ENCODE measurements around the gene JAG2. TPM values are rescaled to one million over a fixed set of nuclear protein-coding genes. Genes with fewer than 3 reads are reported as not detected.

JAG2 gene
- total and polyA plus RNA-seq, 11 donors = 19.1 to 62.4 (median 25.9) TPM

GRCh38 chr14:105131241-105131640 lies 37.3 kb downstream of the JAG2 start:
- TF ChIP-seq POLR2A (IDR thresholded peaks at IDR 0.05) = no peak
- TF ChIP-seq, protein P1, sequence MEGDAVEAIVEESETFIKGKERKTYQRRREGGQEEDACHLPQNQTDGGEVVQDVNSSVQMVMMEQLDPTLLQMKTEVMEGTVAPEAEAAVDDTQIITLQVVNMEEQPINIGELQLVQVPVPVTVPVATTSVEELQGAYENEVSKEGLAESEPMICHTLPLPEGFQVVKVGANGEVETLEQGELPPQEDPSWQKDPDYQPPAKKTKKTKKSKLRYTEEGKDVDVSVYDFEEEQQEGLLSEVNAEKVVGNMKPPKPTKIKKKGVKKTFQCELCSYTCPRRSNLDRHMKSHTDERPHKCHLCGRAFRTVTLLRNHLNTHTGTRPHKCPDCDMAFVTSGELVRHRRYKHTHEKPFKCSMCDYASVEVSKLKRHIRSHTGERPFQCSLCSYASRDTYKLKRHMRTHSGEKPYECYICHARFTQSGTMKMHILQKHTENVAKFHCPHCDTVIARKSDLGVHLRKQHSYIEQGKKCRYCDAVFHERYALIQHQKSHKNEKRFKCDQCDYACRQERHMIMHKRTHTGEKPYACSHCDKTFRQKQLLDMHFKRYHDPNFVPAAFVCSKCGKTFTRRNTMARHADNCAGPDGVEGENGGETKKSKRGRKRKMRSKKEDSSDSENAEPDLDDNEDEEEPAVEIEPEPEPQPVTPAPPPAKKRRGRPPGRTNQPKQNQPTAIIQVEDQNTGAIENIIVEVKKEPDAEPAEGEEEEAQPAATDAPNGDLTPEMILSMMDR (IDR thresholded peaks at IDR 0.05) = no peak
- Histone ChIP-seq H3K27ac (no peak overlapping the region), H3K4me3 (no peak overlapping the region), H3K9me3 (peaks cover 0 to 20% (median 11%) of the 10 kb centered on the region in 12 donors), H3K36me3 (no peaks in the 10 kb centered on the region), H3K4me1 (no peaks in the 10 kb centered on the region), H3K27me3 (peaks cover 0 to 10% (median 0%) of the 10 kb centered on the region in 9 donors)
- ATAC-seq = no peak
- intact Hi-C loops (cut with DNase I) = no loop called here
- DNase-seq = no peak
- 86 to 89% (median 88%) methylated on average over 2 of the region's 2 CpGs for WGBS, 4 donors

DNA sequence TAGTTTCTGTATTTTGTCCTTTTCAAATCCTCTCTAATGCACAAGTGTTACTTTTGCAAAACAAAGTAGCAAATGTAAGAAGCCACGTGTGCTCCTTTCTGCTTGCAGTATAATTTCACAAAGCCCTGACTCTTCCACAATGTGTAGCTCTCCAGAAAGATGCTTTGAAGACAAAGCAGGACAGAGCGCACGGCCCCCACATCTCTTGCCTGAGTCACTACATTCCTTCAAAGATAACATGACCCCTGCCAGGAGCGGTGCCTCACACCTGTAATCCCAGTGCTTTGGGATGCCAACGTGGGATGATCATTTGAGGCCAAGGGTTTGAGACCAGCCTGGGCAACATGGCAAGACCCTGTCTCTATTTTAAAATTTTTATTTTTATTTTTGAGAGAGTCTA lies 40.5 kb downstream of the JAG2 start:
- H3K27ac ChIP-seq = no peak overlapping the region
- H3K4me3 ChIP-seq = no peak overlapping the region
- no peak for TF ChIP-seq POLR2A (IDR thresholded peaks at IDR 0.05)
- TF ChIP-seq, protein P1 (IDR thresholded peaks at IDR 0.05) = no peak
- WGBS, 4 donors = 32 to 62% (median 41%) methylated on average over 5 of the region's 5 CpGs
- H3K4me1 ChIP-seq = no peaks in the 10 kb centered on the region
- H3K27me3 ChIP-seq = peaks cover 0 to 13% (median 0%) of the 10 kb centered on the region in 9 donors
- ATAC-seq (no peak), DNase-seq (peak in 1 of 5 donors; percentile 2)
- peaks cover 0 to 20% (median 11%) of the 10 kb centered on the region in 12 donors for H3K9me3 ChIP-seq
- H3K36me3 ChIP-seq = no peaks in the 10 kb centered on the region
- intact Hi-C loops (cut with DNase I) = no loop called here

- peaks cover 0 to 17% (median 0%) of the 10 kb centered on the region in 9 donors for H3K27me3 ChIP-seq
- H3K4me1 ChIP-seq = no peaks in the 10 kb centered on the region
- no peaks in the 10 kb centered on the region for H3K36me3 ChIP-seq
- DNase-seq (peak in 1 of 5 donors; percentile 9), ATAC-seq (no peak)
- no peak for TF ChIP-seq POLR2A (IDR thresholded peaks at IDR 0.05)
- TF ChIP-seq, protein P1 (IDR thresholded peaks at IDR 0.05) = no peak
- no peak overlapping the region for H3K4me3 ChIP-seq
- WGBS, 4 donors = 47 to 50% (median 48%) methylated on average over 9 of the region's 9 CpGs
- H3K9me3 ChIP-seq = peaks cover 0 to 28% (median 13%) of the 10 kb centered on the region in 12 donors
- intact Hi-C loops (cut with DNase I) = no loop called here
- no peak overlapping the region for H3K27ac ChIP-seq
These were observed 41.6 kb downstream of the JAG2 start for GRCh38 chr14:105126981-105127329.

DNA sequence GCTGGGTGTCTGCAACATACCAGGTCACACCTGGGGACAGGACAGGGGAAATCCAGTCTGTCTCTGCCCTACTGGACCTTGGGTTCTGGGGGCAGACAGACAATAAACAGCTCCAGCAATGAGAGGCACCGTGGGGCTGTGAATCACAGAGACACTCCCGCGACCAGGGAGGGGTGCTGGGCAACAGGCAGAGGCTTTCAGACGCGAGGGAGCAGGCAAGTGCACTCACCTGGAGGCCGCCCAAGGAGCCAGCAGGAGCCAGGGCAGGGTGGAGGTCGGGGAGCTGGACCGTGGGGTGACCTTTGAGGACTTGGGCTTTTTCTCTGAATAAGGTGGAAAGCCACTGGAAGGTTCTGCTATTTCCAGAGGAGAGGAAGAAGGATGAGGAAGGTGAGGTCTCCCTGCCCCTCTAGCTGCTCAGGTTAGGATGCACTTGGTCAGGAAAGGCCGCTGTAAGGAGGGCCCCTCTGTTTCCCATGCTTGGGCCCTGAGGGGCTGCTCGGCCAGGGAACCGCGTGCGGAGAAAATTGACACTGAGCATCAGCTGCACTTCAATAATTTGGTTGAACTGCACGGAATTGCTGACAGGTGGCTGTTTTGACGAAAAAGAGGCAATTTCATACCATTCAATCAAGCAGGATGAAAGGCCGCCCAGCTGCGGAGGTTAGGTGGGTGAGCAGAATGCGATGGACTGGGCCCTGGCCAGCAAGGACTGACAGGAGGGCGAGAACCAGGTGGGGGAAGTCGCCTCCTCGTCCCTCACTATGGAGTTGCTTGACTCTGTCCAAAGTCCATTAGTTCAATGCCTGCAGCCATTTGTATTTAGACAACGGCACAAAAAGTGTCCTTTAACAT lies 42.2 kb downstream of the JAG2 start:
- Histone ChIP-seq H3K4me1 (no peaks in the 10 kb centered on the region), H3K4me3 (no peak overlapping the region), H3K9me3 (peaks cover 0 to 28% (median 13%) of the 10 kb centered on the region in 12 donors), H3K27me3 (peaks cover 0 to 16% (median 0%) of the 10 kb centered on the region in 9 donors), H3K27ac (no peak overlapping the region), H3K36me3 (no peaks in the 10 kb centered on the region)
- DNase-seq (peak in 1 of 5 donors; percentile 6), ATAC-seq (no peak)
- intact Hi-C loops (cut with DNase I) = no loop called here
- TF ChIP-seq, protein P1 (IDR thresholded peaks at IDR 0.05) = no peak
- WGBS, 4 donors = 72 to 78% (median 74%) methylated on average over 21 to 22 of the region's 22 CpGs

All from heart left ventricle (tissue), 16 donors.